Measurements from ENCODE around the gene CLSTN3.

The CLSTN3 gene

GRCh38 chr12:7207866-7208625 is 77.9 kb downstream of the CLSTN3 start:
- no peak for TF ChIP-seq POLR2AphosphoS5 (IDR thresholded peaks at IDR 0.05; ENCODE audit: low read depth, low read length)
- TF ChIP-seq POLR2A (IDR thresholded peaks at IDR 0.05; ENCODE audit: low read depth, low read length), result no peak
- no peak for TF ChIP-seq TAF1 (IDR thresholded peaks at IDR 0.05; ENCODE audit: borderline replicate concordance, low read depth, low read length)
- no peak for DNase-seq (ENCODE audit: insufficient read length)
- no peak for FAIRE-seq
